ENCODE measurements around the gene SETD4.

- TF ChIP-seq, protein P1, sequence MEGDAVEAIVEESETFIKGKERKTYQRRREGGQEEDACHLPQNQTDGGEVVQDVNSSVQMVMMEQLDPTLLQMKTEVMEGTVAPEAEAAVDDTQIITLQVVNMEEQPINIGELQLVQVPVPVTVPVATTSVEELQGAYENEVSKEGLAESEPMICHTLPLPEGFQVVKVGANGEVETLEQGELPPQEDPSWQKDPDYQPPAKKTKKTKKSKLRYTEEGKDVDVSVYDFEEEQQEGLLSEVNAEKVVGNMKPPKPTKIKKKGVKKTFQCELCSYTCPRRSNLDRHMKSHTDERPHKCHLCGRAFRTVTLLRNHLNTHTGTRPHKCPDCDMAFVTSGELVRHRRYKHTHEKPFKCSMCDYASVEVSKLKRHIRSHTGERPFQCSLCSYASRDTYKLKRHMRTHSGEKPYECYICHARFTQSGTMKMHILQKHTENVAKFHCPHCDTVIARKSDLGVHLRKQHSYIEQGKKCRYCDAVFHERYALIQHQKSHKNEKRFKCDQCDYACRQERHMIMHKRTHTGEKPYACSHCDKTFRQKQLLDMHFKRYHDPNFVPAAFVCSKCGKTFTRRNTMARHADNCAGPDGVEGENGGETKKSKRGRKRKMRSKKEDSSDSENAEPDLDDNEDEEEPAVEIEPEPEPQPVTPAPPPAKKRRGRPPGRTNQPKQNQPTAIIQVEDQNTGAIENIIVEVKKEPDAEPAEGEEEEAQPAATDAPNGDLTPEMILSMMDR (conservative IDR thresholded peaks at IDR 0.05; ENCODE audit: low read depth, low read length) = no peak
- TF ChIP-seq EZH2 (IDR thresholded peaks at IDR 0.05; ENCODE audit: low read length, unreplicated experiment) = no peak
These were observed 37.8 kb downstream of the SETD4 start for GRCh38 chr21:36022427-36023091.
